NOMO-1 (cell line): ENCODE data around the gene ADAM22.
"Not testable (repeated sequence)": the region's sequence is repeated elsewhere in the genome, so short reads cannot be mapped to it uniquely, and the experiment has no call there.

Experiments
- DNase-seq, 2 experiments: peaks; one replicate each; lab custom pipeline; 2025; ENCODE audit not compliant: unreplicated experiment in 2 of 2; lab: John Stamatoyannopoulos, UW

ADAM22 gene

GRCh38 chr7:88151119-88151790, 217.2 kb downstream of the ADAM22 start:
- no peak for DNase-seq

- no peak for DNase-seq
Observed at GRCh38 chr7:88153378-88153777, 219.3 kb downstream of the ADAM22 start.

GRCh38 chr7:88155756-88156155, 221.7 kb downstream of the ADAM22 start:
- DNase-seq: no peak

DNA sequence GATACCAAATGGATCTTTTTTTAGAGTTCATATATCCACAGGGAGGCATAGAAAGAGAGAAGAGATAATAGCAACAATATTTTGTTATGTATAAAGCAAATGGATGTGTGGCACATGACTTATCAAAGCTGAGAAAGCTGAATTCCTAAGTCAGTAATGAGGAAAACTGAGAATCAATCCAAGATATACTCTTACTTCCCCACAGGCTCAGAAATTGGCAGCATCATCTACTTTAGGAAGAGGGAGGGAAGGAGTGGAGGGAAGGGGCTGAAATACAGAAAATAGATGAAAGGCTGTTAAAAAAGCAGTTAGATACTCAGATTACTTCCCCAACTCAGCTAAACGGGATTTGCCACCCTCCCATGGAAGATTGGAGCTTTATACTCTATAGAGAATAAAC, 222.3 kb downstream of the ADAM22 start:
- no peak for DNase-seq

DNA sequence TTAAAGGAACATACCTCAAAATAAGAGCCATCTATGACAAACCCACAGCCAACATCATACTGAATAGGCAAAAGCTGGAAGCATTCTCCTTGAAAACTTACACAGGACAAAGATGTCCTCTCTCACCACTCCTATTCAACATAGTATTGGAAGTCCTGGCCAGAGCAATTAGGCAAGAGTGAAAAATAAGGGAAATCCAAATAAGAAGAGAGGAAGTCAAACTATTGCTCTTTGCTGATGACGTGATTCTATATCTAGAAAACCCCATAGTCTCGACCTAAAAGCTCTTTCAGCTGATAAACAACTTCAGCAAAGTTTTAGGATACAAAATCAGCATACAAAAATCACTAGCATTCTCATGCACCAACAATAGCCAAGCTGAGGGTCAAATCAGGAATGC, 225.7 kb downstream of the ADAM22 start:
- DNase-seq: not testable (repeated sequence)

DNA sequence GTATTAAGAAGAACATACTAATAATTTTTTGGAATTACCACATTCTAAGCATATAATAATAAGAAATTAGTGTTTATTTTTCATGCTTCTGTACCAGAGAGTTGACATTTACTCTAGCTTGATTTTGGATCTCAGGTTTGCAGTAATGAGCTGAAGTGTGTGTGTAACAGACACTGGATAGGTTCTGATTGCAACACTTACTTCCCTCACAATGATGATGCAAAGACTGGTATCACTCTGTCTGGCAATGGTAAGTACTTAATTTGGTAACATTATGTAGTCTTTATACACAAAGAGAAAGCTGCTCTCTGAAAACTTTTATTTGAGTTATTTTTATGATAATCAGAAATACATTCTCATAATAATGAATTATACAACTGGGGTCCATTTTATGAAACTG, 231.6 kb downstream of the ADAM22 start:
- peak in 1 of 2 experiments; percentile 48 for DNase-seq

GRCh38 chr7:88167223-88167622, 233.2 kb downstream of the ADAM22 start:
- DNase-seq: no peak

DNA sequence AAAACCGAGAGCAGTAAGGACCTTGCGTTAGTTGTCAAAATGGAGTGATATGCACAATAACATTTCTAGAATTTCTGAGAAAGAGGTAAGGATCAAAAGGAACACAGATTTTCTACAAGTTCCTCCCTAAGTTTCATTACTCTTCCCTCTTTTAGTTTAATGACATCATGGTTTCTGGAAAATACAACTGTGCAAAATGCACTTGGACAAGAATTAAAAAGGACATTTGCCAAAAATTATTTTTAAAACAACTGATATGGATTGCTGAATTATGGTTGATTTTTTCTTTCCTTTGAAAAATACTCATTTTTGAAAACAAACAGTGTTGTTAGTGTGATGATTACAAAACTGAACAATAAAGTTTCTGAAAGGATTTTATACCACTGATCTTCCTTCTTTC, 233.7 kb downstream of the ADAM22 start:
- no peak for DNase-seq

DNA sequence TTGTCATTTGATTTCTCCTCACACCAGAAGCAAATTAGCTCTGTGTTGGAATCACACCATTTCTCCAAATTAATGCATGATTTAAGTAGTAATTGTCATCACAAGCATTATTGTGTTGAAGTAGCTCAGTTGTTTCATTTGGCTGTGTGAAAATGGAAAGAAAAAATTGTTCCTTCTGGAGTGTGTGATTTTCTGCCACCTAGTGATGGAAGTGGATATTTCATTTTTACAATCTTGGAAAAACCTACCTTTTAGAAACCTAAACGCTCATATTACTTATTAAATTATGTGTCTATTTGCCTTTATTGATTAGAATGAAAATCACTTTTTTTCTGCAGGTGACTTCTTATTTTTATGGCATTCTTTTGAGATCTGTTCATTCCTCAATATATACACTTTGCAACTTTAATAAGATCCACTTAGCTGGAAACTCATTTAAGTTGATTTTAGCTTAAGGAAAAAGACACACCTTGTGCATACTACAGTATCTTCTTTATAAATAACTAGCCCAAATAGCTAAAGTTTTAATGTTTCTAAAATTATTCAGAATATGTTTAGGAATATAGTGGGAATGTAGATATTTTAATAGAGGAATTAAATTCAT, 235.8 kb downstream of the ADAM22 start:
- DNase-seq: peak in 1 of 2 experiments; percentile 51

DNA sequence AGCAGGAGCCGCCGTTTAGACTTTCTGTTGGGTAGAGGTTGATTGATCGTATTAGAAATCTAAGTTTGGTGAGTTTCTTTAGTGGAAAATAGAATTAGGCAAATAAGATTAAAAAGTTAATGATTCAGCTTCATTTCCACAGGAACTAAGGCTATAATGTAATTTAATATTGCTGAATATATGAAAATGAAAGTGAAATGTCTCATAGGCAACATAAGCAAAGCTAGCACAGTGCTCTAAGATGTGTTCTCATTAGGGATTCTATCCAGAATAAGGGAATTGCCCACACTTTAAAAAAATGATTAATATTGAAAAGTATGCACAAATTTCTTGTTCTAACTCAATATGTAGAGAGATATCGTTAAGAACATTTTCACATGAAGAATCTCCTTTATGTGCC, 238.8 kb downstream of the ADAM22 start:
- DNase-seq: no peak

DNA sequence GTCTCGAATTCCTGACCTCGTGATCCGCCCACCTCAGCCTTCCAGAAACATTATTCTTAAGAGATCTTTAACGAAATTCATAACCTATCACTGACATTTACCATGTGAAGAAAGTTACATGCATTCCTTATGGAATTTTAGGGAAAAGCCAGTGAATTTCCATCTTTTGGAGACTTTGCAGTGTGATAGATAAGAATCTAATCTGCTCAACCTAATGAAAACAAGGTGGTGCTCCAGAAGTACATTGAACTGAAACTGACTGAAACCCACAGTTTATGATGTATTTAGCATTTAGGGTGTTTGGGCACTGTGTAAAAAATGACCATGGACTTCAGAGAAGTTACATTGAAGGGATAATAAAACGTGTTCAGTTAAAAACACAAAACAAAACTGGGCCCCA, 242.1 kb downstream of the ADAM22 start:
- no peak for DNase-seq

GRCh38 chr7:88183051-88183450, 249.0 kb downstream of the ADAM22 start:
- no peak for DNase-seq

- peak; percentile 20 to 59 for DNase-seq
Observed at GRCh38 chr7:88184848-88185304, 250.8 kb downstream of the ADAM22 start.

DNA sequence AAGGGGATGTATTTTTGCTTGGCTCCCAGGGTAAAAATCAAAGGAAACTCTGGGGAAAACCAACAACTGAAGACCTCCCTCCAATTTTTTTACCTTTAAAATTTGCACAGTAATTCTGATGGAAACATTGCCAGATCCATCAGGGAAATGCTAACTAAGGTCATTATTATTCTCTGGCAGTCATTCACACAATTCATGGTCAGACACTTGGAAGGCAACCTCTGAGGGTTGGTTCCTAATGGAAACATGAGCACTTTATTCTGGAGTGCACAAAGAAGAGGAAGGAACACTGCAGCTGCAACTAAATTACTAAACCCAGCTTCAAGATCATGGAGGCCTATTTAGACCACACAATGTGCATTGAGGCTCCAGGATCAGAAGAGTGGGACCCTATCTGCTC, 251.6 kb downstream of the ADAM22 start:
- DNase-seq: no peak

GRCh38 chr7:88191911-88192310, 257.9 kb downstream of the ADAM22 start:
- DNase-seq: no peak

GRCh38 chr7:88200261-88200660, 266.2 kb downstream of the ADAM22 start:
- DNase-seq: no peak

DNA sequence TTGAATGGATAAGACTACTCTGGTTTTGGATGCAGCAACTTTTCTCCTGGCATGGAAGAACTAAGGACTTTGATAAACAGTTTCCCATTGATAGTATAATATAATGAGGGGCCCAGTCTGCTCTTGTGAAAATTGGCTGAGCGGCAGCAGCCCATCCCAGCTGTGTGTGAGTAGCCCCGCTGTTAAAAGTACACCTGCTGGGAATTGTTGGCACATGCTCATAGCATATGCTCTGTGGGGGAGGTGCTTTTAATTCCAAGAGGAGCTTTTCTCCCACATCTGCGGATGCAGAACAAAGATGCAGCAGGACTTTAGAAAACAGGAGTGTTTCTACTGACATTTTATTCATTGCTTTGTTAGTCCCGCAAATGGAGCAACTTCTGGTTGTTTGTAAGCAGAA, 266.7 kb downstream of the ADAM22 start:
- no peak for DNase-seq

DNA sequence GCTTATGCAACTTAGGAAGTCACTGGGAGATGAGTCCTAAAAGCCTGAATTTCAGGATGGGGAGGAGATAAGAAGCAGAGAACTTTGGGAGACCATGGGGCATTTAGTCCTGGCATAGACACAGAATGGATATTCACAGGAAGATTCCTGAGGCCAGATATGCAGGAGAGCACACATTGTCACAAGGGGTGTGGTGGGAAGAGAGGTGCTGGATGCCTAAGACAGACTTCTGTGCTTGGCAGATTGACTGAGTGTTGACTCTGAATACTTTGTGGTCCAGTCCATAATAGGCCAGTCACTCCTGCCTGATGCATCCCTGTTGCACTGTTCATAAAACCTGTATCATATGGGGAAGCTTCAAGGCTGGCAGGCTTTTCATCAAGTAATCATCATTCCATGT, 267.3 kb downstream of the ADAM22 start:
- DNase-seq: no peak

GRCh38 chr7:88202278-88202677, 268.2 kb downstream of the ADAM22 start:
- DNase-seq: no peak

DNA sequence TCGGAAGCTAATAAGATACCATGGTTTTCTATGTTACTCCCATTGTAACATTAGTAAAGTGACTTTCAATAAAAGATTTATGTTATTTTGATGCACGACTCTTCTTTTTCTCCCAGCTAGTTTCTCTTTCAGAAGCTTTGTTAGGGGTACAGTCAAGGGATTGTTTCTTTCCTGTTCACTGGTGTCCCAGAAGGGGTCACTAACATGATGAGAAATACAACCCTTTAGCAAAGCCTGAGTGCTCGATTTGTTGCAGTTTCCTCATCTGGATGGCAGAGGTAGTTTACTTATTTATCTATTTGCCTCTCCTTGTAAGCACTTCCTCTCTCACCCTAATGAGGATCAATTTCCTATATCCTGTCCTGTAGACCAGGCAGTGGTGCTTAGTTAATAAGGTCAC, 268.7 kb downstream of the ADAM22 start:
- no peak for DNase-seq

GRCh38 chr7:88203401-88203800, 269.4 kb downstream of the ADAM22 start:
- no peak for DNase-seq

- DNase-seq: no peak
Observed at GRCh38 chr7:88204525-88205110, 270.6 kb downstream of the ADAM22 start.
